Measurements from ENCODE around the gene DGKB. TPM values are rescaled to one million over a fixed set of nuclear protein-coding genes. Genes with fewer than 3 reads are reported as not detected.

Gene DGKB
- total RNA-seq, 1 donor from 2014 or later = 0.99 TPM

- no peak for DNase-seq (ENCODE audit: low spot score)
Observed at GRCh38 chr7:14125998-14126397, 776.6 kb downstream of the DGKB start.

- no peak for DNase-seq (ENCODE audit: low spot score)
Observed at GRCh38 chr7:14124716-14125115, 777.8 kb downstream of the DGKB start.

GRCh38 chr7:14123923-14124322, 778.6 kb downstream of the DGKB start:
- DNase-seq (ENCODE audit: low spot score) = no peak

GRCh38 chr7:14115701-14116100, 786.9 kb downstream of the DGKB start:
- DNase-seq (ENCODE audit: low spot score) = no peak

- no peak for DNase-seq (ENCODE audit: low spot score)
Observed at GRCh38 chr7:14104861-14105260, 797.7 kb downstream of the DGKB start.

GRCh38 chr7:14096159-14096558, 806.4 kb downstream of the DGKB start:
- no peak for DNase-seq (ENCODE audit: low spot score)

- DNase-seq (ENCODE audit: low spot score) = no peak
Observed at GRCh38 chr7:14095233-14095950, 807.2 kb downstream of the DGKB start.
